ENCODE results near the gene NELL1. TPM values are rescaled to one million over a fixed set of nuclear protein-coding genes. Genes with fewer than 3 reads are reported as not detected.

The NELL1 gene
- total RNA-seq, 1 experiment from 2014 or later = 0.34 TPM

GRCh38 chr11:21040630-21041029 is 371.2 kb downstream of the NELL1 start:
- DNase-seq (ENCODE audit: low spot score) = no peak
- in situ Hi-C loops (cut with HindIII; ENCODE audit: low sequenced_read_pairs) = no loop called here

GRCh38 chr11:21048626-21049025 is 379.2 kb downstream of the NELL1 start:
- in situ Hi-C loops (cut with HindIII; ENCODE audit: low sequenced_read_pairs) = no loop called here
- peak; percentile 63 for DNase-seq (ENCODE audit: low spot score)

GRCh38 chr11:21053466-21053865 is 384.1 kb downstream of the NELL1 start:
- DNase-seq (ENCODE audit: low spot score) = no peak
- in situ Hi-C loops (cut with HindIII; ENCODE audit: low sequenced_read_pairs) = no loop called here

- DNase-seq (ENCODE audit: low spot score) = no peak
- in situ Hi-C loops (cut with HindIII; ENCODE audit: low sequenced_read_pairs) = no loop called here
These were observed 387.3 kb downstream of the NELL1 start for GRCh38 chr11:21056644-21057043.

GRCh38 chr11:21059879-21060278 is 390.5 kb downstream of the NELL1 start:
- in situ Hi-C loops (cut with HindIII; ENCODE audit: low sequenced_read_pairs) = no loop called here
- no peak for DNase-seq (ENCODE audit: low spot score)

GRCh38 chr11:21066030-21066429 is 396.6 kb downstream of the NELL1 start:
- no peak for DNase-seq (ENCODE audit: low spot score)
- in situ Hi-C loops (cut with HindIII; ENCODE audit: low sequenced_read_pairs) = no loop called here

GRCh38 chr11:21068886-21069285 is 399.5 kb downstream of the NELL1 start:
- in situ Hi-C loops (cut with HindIII; ENCODE audit: low sequenced_read_pairs) = no loop called here
- DNase-seq (ENCODE audit: low spot score) = no peak

- in situ Hi-C loops (cut with HindIII; ENCODE audit: low sequenced_read_pairs) = no loop called here
- DNase-seq (ENCODE audit: low spot score) = no peak
These were observed 400.5 kb downstream of the NELL1 start for GRCh38 chr11:21069909-21070308.

GRCh38 chr11:21072558-21072957 is 403.2 kb downstream of the NELL1 start:
- in situ Hi-C loops (cut with HindIII; ENCODE audit: low sequenced_read_pairs) = no loop called here
- DNase-seq (ENCODE audit: low spot score) = no peak

GRCh38 chr11:21082853-21083252 is 413.5 kb downstream of the NELL1 start:
- in situ Hi-C loops (cut with HindIII; ENCODE audit: low sequenced_read_pairs) = no loop called here
- DNase-seq (ENCODE audit: low spot score) = no peak

GRCh38 chr11:21088930-21089329 is 419.5 kb downstream of the NELL1 start:
- no peak for DNase-seq (ENCODE audit: low spot score)
- in situ Hi-C loops (cut with HindIII; ENCODE audit: low sequenced_read_pairs) = no loop called here

GRCh38 chr11:21104641-21105040 is 435.3 kb downstream of the NELL1 start:
- in situ Hi-C loops (cut with HindIII; ENCODE audit: low sequenced_read_pairs) = no loop called here
- DNase-seq (ENCODE audit: low spot score) = no peak

- in situ Hi-C loops (cut with HindIII; ENCODE audit: low sequenced_read_pairs) = no loop called here
These were observed 436.0 kb downstream of the NELL1 start for GRCh38 chr11:21105196-21105917.

GRCh38 chr11:21109341-21109740 is 440.0 kb downstream of the NELL1 start:
- DNase-seq (ENCODE audit: low spot score) = no peak
- in situ Hi-C loops (cut with HindIII; ENCODE audit: low sequenced_read_pairs) = no loop called here

More at GRCh38 chr11:21105196-21105917, 436.0 kb downstream of the NELL1 start:
- no peak for DNase-seq (ENCODE audit: low spot score)

- in situ Hi-C loops (cut with HindIII; ENCODE audit: low sequenced_read_pairs) = no loop called here
- no peak for DNase-seq (ENCODE audit: low spot score)
These were observed 441.0 kb downstream of the NELL1 start for GRCh38 chr11:21110415-21110814.

GRCh38 chr11:21113876-21114275 is 444.5 kb downstream of the NELL1 start:
- no peak for DNase-seq (ENCODE audit: low spot score)
- in situ Hi-C loops (cut with HindIII; ENCODE audit: low sequenced_read_pairs) = no loop called here

- DNase-seq (ENCODE audit: low spot score) = no peak
- in situ Hi-C loops (cut with HindIII; ENCODE audit: low sequenced_read_pairs) = no loop called here
These were observed 446.6 kb downstream of the NELL1 start for GRCh38 chr11:21116009-21116408.

GRCh38 chr11:21119411-21119810 is 450.0 kb downstream of the NELL1 start:
- in situ Hi-C loops (cut with HindIII; ENCODE audit: low sequenced_read_pairs) = no loop called here
- no peak for DNase-seq (ENCODE audit: low spot score)

GRCh38 chr11:21121991-21122390 is 452.6 kb downstream of the NELL1 start:
- in situ Hi-C loops (cut with HindIII; ENCODE audit: low sequenced_read_pairs) = no loop called here
- DNase-seq (ENCODE audit: low spot score) = no peak

GRCh38 chr11:21122523-21122922 is 453.1 kb downstream of the NELL1 start:
- in situ Hi-C loops (cut with HindIII; ENCODE audit: low sequenced_read_pairs) = no loop called here
- no peak for DNase-seq (ENCODE audit: low spot score)

GRCh38 chr11:21132146-21132720 is 462.8 kb downstream of the NELL1 start:
- DNase-seq (ENCODE audit: low spot score) = no peak
- in situ Hi-C loops (cut with HindIII; ENCODE audit: low sequenced_read_pairs) = no loop called here
